Measurements from ENCODE around the gene ALPP. TPM values are rescaled to one million over a fixed set of nuclear protein-coding genes. Genes with fewer than 3 reads are reported as not detected.

ALPP gene
- total RNA-seq, 1 donor from 2014 or later, result not detected

- no peaks in the 10 kb centered on the region for H3K36me3 Mint-ChIP-seq (ENCODE audit: low read depth)
- H3K4me3 Mint-ChIP-seq, result no peak overlapping the region
- no peaks in the 10 kb centered on the region for H3K4me1 Mint-ChIP-seq
- no peaks in the 10 kb centered on the region for H3K9me3 Mint-ChIP-seq
- DNase-seq (ENCODE audit: low read depth, low spot score), result no peak
- H3K27ac Mint-ChIP-seq (ENCODE audit: unreplicated experiment), result no peak overlapping the region
- H3K27me3 Mint-ChIP-seq (ENCODE audit: low read depth), result no peaks in the 10 kb centered on the region
- TF ChIP-seq CTCF (conservative IDR thresholded peaks at IDR 0.05), result no peak
Measured at GRCh38 chr2:232431705-232432590, 53.4 kb downstream of the ALPP start.

Other genes with a start within 250 kb of the ALPP start
- not detected in 2 replicates for gene ALPG, start 28.1 kb downstream of the ALPP start, total RNA-seq
- not detected in 2 replicates for gene ALPI, start 77.4 kb downstream of the ALPP start, total RNA-seq
- 42.9 and 43.9 TPM in 2 replicates for gene ECEL1, start 109.1 kb downstream of the ALPP start, total RNA-seq
- gene PRSS56, start 141.6 kb downstream of the ALPP start, total RNA-seq, result 52.4 and 54.2 TPM in 2 replicates
- gene CHRND, start 147.4 kb downstream of the ALPP start, total RNA-seq, result 4.1 and 5.8 TPM in 2 replicates
- not detected in 2 replicates for gene CHRNG, start 160.9 kb downstream of the ALPP start, total RNA-seq
- gene TIGD1, start 171.8 kb downstream of the ALPP start, total RNA-seq, result 11.8 and 12.8 TPM in 2 replicates
- gene EIF4E2, start 171.9 kb downstream of the ALPP start, total RNA-seq, result 85.7 and 89.0 TPM in 2 replicates